NT2/D1 (cell line): ENCODE data around the gene SH3BP4.

Experiments
- DNase-seq: peaks from one replicate; pipeline ENCODE4 v3.0.0-alpha.2; 2011; ENCODE audit warnings: low read depth, low spot score
- H3K27me3 ChIP-seq: 2 replicates; pipeline ENCODE4 v1.6.0; 2011; ENCODE audit warnings: mild to moderate bottlenecking; ENCODE audit not compliant: insufficient read length, insufficient read depth
- H3K36me3 ChIP-seq: 2 replicates; pipeline ENCODE4 v1.6.1; 2011; ENCODE audit warnings: mild to moderate bottlenecking, low read length, mixed read lengths; ENCODE audit not compliant: insufficient read depth, insufficient read length
- H3K4me1 ChIP-seq: 2 replicates; pipeline ENCODE4 v1.5.1; 2011; ENCODE audit not compliant: insufficient read depth, insufficient read length
- H3K4me3 ChIP-seq: 2 replicates; pipeline ENCODE4 v1.5.1; 2011; ENCODE audit warnings: low read depth; ENCODE audit not compliant: insufficient read length
- H3K9ac ChIP-seq: 2 replicates; pipeline ENCODE4 v1.6.0; 2011; ENCODE audit warnings: low read depth; ENCODE audit not compliant: insufficient read length
- H3K9me3 ChIP-seq: 2 replicates; pipeline ENCODE4 v1.5.1; 2011; ENCODE audit warnings: mild to moderate bottlenecking, low read length; ENCODE audit not compliant: insufficient read depth
- SUZ12 ChIP-seq: IDR thresholded peaks from 2 replicates; pipeline ENCODE4 v1.6.1; 2011; ENCODE audit not compliant: insufficient read length, insufficient read depth; ENCODE audit errors: extremely low read depth
- YY1 ChIP-seq: IDR thresholded peaks from 2 replicates; pipeline ENCODE4 v1.6.1; 2011; ENCODE audit not compliant: insufficient read length, insufficient read depth
- ZNF274 ChIP-seq: IDR thresholded peaks from 2 replicates; pipeline ENCODE4 v1.6.1; 2011; ENCODE audit warnings: mild to moderate bottlenecking, low read depth, low read length

Gene SH3BP4

GRCh38 chr2:235028646-235029045 is 76.8 kb downstream of the SH3BP4 start:
- Histone ChIP-seq H3K4me3 (no peak overlapping the region), H3K27me3 (no peaks in the 10 kb centered on the region), H3K4me1 (peaks cover 23% of the 10 kb centered on the region), H3K9ac (no peak overlapping the region), H3K9me3 (no peaks in the 10 kb centered on the region), H3K36me3 (peaks cover 67% of the 10 kb centered on the region)
- no peak for DNase-seq
- TF ChIP-seq ZNF274, result no peak
- TF ChIP-seq YY1, result no peak
- no peak for TF ChIP-seq SUZ12

- Histone ChIP-seq H3K9ac (no peak overlapping the region), H3K4me3 (no peak overlapping the region), H3K27me3 (no peaks in the 10 kb centered on the region), H3K4me1 (peaks cover 23% of the 10 kb centered on the region), H3K36me3 (peaks cover 71% of the 10 kb centered on the region), H3K9me3 (no peaks in the 10 kb centered on the region)
- TF ChIP-seq SUZ12 (no peak), YY1 (no peak), ZNF274 (no peak)
- no peak for DNase-seq
These were observed 77.2 kb downstream of the SH3BP4 start for GRCh38 chr2:235029054-235029453.

- no peak overlapping the region for H3K4me3 ChIP-seq
- TF ChIP-seq ZNF274, result no peak
- TF ChIP-seq SUZ12, result no peak
- TF ChIP-seq YY1, result no peak
- peaks cover 82% of the 10 kb centered on the region for H3K36me3 ChIP-seq
- no peaks in the 10 kb centered on the region for H3K9me3 ChIP-seq
- no peaks in the 10 kb centered on the region for H3K27me3 ChIP-seq
- no peak for DNase-seq
- peaks cover 20% of the 10 kb centered on the region for H3K4me1 ChIP-seq
- no peak overlapping the region for H3K9ac ChIP-seq
These were observed 78.3 kb downstream of the SH3BP4 start for GRCh38 chr2:235030126-235030525.

GRCh38 chr2:235030936-235031335 is 79.1 kb downstream of the SH3BP4 start:
- no peaks in the 10 kb centered on the region for H3K9me3 ChIP-seq
- H3K9ac ChIP-seq, result no peak overlapping the region
- DNase-seq, result no peak

GRCh38 chr2:235031686-235032373 is 80.0 kb downstream of the SH3BP4 start:
- peaks cover 6% of the 10 kb centered on the region for H3K4me1 ChIP-seq
- H3K9me3 ChIP-seq, result no peaks in the 10 kb centered on the region
- H3K27me3 ChIP-seq, result no peaks in the 10 kb centered on the region
- no peak overlapping the region for H3K4me3 ChIP-seq
- no peak for TF ChIP-seq SUZ12
- no peak for TF ChIP-seq ZNF274
- no peak for TF ChIP-seq YY1
- H3K36me3 ChIP-seq, result peaks cover 86% of the 10 kb centered on the region
- no peak overlapping the region for H3K9ac ChIP-seq
- no peak for DNase-seq

More at GRCh38 chr2:235030936-235031335, 79.1 kb downstream of the SH3BP4 start:
- TF ChIP-seq SUZ12 (no peak), ZNF274 (no peak), YY1 (no peak)
- Histone ChIP-seq H3K4me3 (no peak overlapping the region), H3K27me3 (no peaks in the 10 kb centered on the region), H3K36me3 (peaks cover 84% of the 10 kb centered on the region), H3K4me1 (peaks cover 14% of the 10 kb centered on the region)

- no peak for TF ChIP-seq YY1
- Histone ChIP-seq H3K4me1 (peaks cover 4% of the 10 kb centered on the region), H3K27me3 (no peaks in the 10 kb centered on the region), H3K9ac (no peak overlapping the region), H3K4me3 (no peak overlapping the region), H3K36me3 (peaks cover 88% of the 10 kb centered on the region), H3K9me3 (no peaks in the 10 kb centered on the region)
- no peak for DNase-seq
These were observed 80.6 kb downstream of the SH3BP4 start for GRCh38 chr2:235032466-235032865.

- Histone ChIP-seq H3K27me3 (no peaks in the 10 kb centered on the region), H3K36me3 (peaks cover 88% of the 10 kb centered on the region), H3K4me3 (no peak overlapping the region), H3K9me3 (no peaks in the 10 kb centered on the region), H3K4me1 (peaks cover 4% of the 10 kb centered on the region), H3K9ac (no peak overlapping the region)
- TF ChIP-seq YY1 (no peak), ZNF274 (no peak), SUZ12 (no peak)
- no peak for DNase-seq
These were observed 81.1 kb downstream of the SH3BP4 start for GRCh38 chr2:235032949-235033348.
